HG03378 (cell line): ENCODE data around the gene CTPS1.

Experiments
- ATAC-seq: cut with Tn5 transposase; IDR thresholded peaks from one replicate; pipeline ENCODE4 v1.9.1; 2021; ENCODE audit warnings: mild to moderate bottlenecking, moderate library complexity; ENCODE audit not compliant: unreplicated experiment

Gene CTPS1, protein sequence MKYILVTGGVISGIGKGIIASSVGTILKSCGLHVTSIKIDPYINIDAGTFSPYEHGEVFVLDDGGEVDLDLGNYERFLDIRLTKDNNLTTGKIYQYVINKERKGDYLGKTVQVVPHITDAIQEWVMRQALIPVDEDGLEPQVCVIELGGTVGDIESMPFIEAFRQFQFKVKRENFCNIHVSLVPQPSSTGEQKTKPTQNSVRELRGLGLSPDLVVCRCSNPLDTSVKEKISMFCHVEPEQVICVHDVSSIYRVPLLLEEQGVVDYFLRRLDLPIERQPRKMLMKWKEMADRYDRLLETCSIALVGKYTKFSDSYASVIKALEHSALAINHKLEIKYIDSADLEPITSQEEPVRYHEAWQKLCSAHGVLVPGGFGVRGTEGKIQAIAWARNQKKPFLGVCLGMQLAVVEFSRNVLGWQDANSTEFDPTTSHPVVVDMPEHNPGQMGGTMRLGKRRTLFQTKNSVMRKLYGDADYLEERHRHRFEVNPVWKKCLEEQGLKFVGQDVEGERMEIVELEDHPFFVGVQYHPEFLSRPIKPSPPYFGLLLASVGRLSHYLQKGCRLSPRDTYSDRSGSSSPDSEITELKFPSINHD

GRCh38 chr1:40979241-40980067 lies at the start of gene CTPS1:
CTPS1 (plus strand) TSS chr1:40979696; CDS start chr1:40983291, 3,595 bp downstream.
- ATAC-seq, result peak; percentile 81

DNA sequence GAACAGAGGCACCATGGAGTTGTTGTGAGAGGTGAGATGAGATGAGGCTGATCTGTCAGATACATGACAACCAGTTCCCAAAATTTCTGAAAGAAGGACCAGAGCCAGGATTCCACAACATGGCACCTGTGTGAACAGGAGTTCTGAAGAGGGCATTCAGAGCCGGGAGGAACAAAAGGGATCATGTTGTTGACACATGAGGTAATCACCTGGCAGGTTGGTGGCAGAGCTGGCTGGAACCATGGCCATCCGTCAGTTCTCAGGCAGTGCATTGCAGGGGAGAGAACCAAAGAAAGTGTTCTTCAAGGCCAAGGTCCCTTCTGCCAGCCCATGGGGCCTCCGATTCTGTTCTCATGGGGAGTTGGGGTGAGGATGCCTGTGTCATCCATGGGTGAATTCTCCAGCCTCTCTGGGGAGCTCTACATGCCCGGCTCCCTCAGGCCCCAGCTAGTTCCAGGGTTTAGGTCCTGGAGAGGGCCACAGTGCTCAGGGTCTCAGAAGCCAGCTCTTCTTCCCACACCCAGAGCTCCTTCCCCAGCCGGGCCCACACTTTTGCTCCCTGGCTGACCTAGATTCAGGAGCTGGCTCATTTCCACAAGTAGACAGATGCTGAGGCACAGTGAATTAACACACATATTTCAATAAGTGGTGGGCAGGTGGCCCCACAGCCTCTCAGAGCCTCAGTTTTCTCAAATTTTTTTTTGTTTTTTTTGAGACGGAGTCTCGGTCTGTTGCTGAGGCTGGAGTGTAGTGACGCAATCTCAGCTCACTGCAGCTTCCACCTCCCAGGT lies 49.1 kb upstream of the CTPS1 start:
- no peak for ATAC-seq

DNA sequence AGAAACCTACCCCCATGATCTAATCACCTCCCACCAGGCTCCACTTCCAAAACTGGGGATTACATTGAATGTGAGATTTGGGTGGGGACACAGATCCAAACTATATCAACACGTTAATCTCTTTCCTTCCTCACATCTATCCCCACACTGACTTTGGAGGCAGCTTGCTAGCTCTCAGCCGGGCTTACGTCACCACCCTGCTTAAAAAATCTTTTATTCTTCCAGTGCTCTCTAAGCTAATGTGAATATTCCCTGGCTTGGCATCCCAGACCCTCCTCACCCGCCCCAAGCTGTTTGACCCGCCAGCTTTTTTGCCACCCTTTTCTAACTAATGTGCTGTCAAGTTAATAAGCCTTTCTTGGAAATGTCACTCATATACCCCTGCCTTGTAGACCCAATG lies 47.9 kb upstream of the CTPS1 start:
- ATAC-seq, result no peak

DNA sequence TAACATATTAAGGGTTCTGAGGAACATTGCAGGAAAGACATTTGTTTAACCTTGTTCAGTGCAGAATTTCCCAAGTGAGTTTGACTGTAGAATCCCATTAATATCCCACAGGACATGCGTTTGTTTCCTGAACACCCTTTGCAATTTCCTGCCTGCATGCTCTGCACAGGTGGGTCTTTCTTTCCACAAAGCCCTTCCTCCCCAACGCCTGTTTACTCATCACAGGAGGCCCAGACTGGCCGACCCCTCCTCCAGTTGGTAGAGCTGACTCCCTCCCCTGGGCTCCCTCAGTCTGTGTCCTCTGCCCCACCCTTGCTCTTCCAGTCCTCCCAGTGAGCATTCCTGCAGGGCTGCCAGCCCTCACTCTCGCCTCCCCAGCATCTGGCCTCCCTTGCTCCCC lies 47.5 kb upstream of the CTPS1 start:
- no peak for ATAC-seq

- no peak for ATAC-seq
These were observed 42.6 kb upstream of the CTPS1 start for GRCh38 chr1:40936931-40937339.

DNA sequence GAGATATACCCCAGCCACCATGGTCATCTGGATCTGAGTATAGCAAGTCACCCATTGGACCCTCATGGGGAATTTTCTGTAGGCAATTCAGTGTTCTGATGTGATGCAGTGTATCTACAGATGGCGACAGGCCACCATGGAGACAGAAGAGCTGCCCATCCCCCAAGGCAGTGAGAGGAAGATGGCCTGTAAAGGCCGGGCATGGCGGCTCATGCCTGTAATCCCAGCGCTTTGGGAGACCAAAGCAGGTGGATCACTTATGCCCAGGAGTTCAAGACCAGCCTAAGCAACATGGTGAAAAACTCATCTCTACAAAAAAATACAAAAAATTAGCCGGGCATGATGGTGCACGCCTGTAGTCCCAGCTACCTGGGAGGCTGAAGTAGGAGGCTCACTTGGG lies 41.1 kb upstream of the CTPS1 start:
- ATAC-seq, result no peak

GRCh38 chr1:40939320-40940059 lies 40.0 kb upstream of the CTPS1 start:
- ATAC-seq, result no peak

DNA sequence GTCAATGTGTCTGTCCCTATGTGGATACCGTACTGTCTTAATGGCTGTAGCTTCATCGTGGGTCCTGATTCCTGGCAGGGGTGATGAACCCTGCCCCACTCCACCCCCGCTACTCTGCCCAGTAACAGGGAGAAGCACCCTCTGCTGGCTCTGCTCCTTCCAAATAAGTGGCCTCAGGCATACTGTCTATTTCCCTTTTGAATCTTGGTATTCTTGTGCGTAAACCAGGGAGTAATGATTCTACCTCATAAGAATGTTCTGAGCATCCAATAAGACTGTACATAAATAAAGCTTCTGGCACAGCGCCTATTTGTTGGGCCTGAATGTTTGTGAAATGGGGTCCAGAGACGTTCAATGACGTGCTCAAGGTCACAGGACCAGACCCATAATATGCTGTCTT lies 35.2 kb upstream of the CTPS1 start:
- ATAC-seq, result no peak

DNA sequence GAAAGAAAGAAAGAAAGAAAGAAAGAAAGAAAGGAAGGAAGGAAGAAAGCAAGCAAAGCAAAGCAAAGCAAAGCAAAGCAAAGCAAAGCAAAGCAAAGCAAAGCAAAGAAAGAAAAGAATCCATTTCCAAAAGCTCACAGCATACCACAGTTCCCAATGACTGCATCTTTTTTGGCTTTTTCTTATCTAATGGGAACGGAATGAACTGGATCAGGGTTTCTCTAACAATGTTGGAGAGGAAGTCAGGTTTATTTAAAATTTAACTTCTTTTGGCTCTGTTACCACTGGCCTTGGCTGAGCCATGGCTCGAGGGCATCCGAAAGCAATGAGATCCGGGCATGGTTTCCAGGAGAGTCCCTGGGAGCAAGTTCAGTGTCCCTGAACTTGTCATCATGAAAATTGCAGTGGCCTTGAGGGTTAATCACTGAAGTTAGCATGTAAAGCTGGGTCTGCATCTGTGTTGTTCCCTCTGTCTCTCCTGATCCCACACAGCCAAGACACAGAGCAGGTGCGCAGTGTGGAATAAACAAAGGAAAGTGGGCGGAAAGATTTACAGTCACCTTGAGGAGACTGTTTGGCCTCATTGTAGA lies 34.6 kb upstream of the CTPS1 start:
- ATAC-seq, result no peak

DNA sequence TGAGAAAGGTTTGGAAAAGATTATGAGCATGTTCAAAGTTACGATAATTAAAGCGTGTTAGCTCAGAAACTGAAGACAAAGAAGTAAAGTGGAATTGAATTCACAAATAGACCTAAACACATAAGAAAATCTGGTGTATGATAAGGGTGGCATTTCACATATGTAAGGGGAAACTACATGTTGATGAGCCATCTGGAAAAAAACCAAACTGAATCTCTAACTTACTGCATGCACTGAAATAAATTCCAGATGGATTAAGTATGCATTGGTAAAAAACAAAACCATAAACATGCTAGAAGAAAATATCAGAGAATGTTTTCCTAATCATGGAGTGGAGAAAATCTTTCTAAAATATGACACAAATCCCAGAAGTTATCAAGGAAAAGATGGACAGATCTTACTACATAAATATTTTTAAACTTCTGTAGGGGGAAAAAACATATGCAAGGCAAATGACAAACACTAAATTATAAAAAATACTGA lies 34.0 kb upstream of the CTPS1 start:
- ATAC-seq, result no peak

DNA sequence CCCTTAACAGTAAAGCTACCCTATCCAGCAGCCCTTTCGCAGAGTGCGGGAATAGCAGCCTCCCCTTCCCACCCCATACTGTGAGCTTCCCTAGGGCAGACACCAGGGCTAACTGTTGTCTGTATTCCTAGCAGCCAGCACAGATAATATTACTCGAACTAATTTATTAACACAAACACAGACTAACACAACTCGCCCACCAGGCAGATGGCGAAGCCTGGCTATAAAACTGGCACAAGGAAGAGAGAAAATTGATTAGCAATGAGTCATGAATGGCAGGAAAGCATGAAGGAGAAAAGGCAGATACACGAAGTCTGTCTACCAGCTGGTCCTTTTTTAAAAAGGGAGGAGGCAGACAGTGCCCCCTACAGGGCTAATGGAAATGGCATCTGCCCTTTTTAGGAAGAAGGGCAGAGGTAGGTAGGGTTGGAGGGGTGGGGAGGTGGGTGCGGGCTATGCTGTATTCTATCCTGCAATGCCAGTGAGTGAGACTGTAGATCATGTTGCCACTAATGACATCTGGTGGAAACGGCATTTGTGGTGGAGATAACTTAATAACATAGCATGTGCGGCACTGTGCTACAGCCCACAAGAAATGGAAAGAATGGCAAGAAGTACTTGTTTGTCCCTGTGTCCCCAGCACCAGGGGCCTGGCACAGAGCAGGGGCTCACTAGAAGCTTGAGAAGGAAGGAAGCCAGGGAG lies 30.6 kb upstream of the CTPS1 start:
- ATAC-seq, result no peak

GRCh38 chr1:40949563-40949962 lies 29.9 kb upstream of the CTPS1 start:
- no peak for ATAC-seq

DNA sequence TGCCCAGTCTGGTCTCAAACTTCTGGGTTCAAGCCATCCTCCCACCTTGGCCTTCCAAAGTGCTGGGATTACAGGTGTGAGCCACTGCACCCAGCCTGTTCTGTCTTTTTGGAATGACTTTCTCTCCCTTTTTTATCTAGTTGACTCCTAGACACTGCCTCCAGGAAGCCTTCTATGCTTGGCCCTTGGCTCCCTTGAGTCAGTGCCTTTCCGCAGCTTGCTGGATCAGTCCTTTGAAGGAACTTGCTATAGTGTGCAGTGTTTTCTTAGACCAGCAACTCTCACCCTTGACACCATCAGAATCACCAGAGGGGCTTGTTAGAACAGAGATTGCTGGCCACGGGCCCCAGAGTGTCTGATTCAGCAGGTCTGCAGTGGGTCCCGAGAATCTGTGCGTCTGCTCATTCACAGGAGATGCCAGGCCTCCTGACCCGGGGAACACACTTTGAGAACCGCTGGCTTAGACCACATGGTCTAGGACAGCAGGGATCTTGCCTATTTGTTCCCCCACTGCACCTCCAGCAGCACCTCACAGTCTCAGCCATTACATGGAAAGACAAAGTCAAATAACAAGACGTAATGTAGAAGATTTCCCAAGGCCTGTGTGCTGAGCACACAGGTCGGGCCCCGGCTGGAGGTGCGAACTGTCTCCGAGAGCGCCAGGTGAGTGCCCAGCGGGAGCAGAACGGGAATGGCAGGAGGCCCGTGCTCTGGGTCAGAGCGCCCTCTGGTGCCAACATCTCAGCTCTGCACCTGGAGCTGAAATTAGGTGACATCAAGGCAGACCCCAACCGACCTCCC lies 27.4 kb upstream of the CTPS1 start:
- no peak for ATAC-seq

GRCh38 chr1:40952744-40953315 lies 26.7 kb upstream of the CTPS1 start:
- no peak for ATAC-seq

GRCh38 chr1:40954626-40955025 lies 24.9 kb upstream of the CTPS1 start:
- no peak for ATAC-seq

- no peak for ATAC-seq
These were observed 24.2 kb upstream of the CTPS1 start for GRCh38 chr1:40955266-40955665.

- ATAC-seq, result no peak
These were observed 23.1 kb upstream of the CTPS1 start for GRCh38 chr1:40956407-40956806.

DNA sequence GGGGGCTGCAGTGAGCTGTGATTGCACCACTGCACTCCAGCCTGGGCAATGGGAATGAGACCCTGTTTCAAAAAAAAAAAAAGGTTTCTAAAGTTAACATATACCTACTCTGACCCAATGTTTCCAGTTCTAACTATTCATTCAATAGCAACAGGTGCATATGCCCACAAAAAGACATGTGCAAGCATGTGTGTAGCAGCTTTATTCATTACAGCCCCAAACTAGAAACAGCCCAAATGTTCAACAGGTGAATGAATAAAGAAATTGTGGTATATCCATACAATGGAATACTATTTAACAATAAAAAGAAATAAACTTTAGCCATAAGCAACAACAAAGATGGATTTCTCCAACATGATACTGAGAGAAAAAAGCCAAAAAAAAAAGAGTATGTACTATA lies 21.3 kb upstream of the CTPS1 start:
- no peak for ATAC-seq
